Hepatocyte (in vitro differentiated cells): ENCODE results near the gene BAIAP3. TPM values are rescaled to one million over a fixed set of nuclear protein-coding genes. Genes with fewer than 3 reads are reported as not detected.
A peak's percentile ranks its signal among the peaks of the same experiment; 100 is the strongest.

ENCODE experiments used
- DNase-seq: peaks from one replicate; pipeline ENCODE4 v3.0.0-alpha.2; 2016; ENCODE audit warnings: low spot score
- H2AFZ ChIP-seq: fragments of 200-600 bp; sonication (generic); 2 replicates; pipeline ENCODE4 v1.6.0; 2016; ENCODE audit warnings: antibody characterized with exemption, mild to moderate bottlenecking
- H3K27ac ChIP-seq: fragments of 200-600 bp; sonication (generic); 2 replicates; pipeline ENCODE4 v1.5.1; 2016; ENCODE audit warnings: mild to moderate bottlenecking
- H3K27me3 ChIP-seq: fragments of 200-600 bp; sonication (generic); 2 replicates; pipeline ENCODE4 v1.6.1; 2016
- H3K36me3 ChIP-seq: fragments of 200-600 bp; sonication (generic); replicated peaks from 2 replicates; pipeline ENCODE4 v1.5.1; 2016; ENCODE audit warnings: low read depth; ENCODE audit not compliant: insufficient read depth
- H3K4me1 ChIP-seq: fragments of 200-600 bp; sonication (generic); 2 replicates; pipeline ENCODE4 v1.5.1; 2016; ENCODE audit warnings: mild to moderate bottlenecking, moderate library complexity; ENCODE audit not compliant: insufficient read depth
- H3K4me2 ChIP-seq: fragments of 200-600 bp; sonication (generic); 2 replicates; pipeline ENCODE4 v1.6.0; 2016
- H3K4me3 ChIP-seq: fragments of 200-600 bp; sonication (generic); 2 replicates; pipeline ENCODE4 v1.5.1; 2016; ENCODE audit warnings: mild to moderate bottlenecking
- H3K79me2 ChIP-seq: fragments of 200-600 bp; sonication (generic); 2 replicates; pipeline ENCODE4 v1.6.0; 2017; ENCODE audit warnings: mild to moderate bottlenecking
- H3K9me2 ChIP-seq: fragments of 200-600 bp; sonication (generic); replicated peaks from 2 replicates; pipeline ENCODE4 v1.6.0; 2017; ENCODE audit warnings: mild to moderate bottlenecking; ENCODE audit not compliant: insufficient read depth
- H3K9me3 ChIP-seq: fragments of 200-600 bp; sonication (generic); 2 replicates; pipeline ENCODE4 v1.5.1; 2016; ENCODE audit warnings: low read depth, mild to moderate bottlenecking
- H4K20me1 ChIP-seq: fragments of 200-600 bp; sonication (generic); 2 replicates; pipeline ENCODE4 v1.6.0; 2016; ENCODE audit warnings: mild to moderate bottlenecking; ENCODE audit not compliant: insufficient read depth, poor library complexity, severe bottlenecking
- CTCF ChIP-seq: fragments of 200-600 bp; sonication (generic); IDR thresholded peaks from 2 replicates; pipeline ENCODE4 v1.5.1; 2016; ENCODE audit warnings: antibody characterized with exemption, mild to moderate bottlenecking; ENCODE audit not compliant: poor library complexity
- EZH2 ChIP-seq: fragments of 200-600 bp; sonication (generic); IDR thresholded peaks from 2 replicates; pipeline ENCODE4 v1.6.1; 2016; ENCODE audit warnings: antibody characterized with exemption, mild to moderate bottlenecking, borderline replicate concordance
- EZH2phosphoT487 ChIP-seq: fragments of 200-600 bp; sonication (generic); IDR thresholded peaks from one replicate; pipeline ENCODE4 v1.6.1; 2018; ENCODE audit warnings: antibody characterized with exemption, mild to moderate bottlenecking, low read depth, moderate library complexity; ENCODE audit not compliant: unreplicated experiment, severe bottlenecking
- WGBS: methylation state at CpG from one replicate; pipeline ENCODE4 v1.1.6; 2016; ENCODE audit warnings: low lambda C conversion rate; ENCODE audit errors: missing lambda C conversion rate; 5-methylcytosine and 5-hydroxymethylcytosine counted together
- polyA plus RNA-seq: library from polyadenylated mRNA; unstranded; fragments of >200 nt; fragmentation: Nextera tagmentation; extraction: Ambion mirVana; gene quantifications from 2 replicates; pipeline ENCODE4 v1.2.1, GENCODE V29; 2016
- total RNA-seq: library from RNA; depleted of rRNA; stranded (reverse); fragments of >200 nt; gene quantifications from 2 replicates; pipeline ENCODE4 v1.2.3, GENCODE V29; 2014

BAIAP3 gene
- total and polyA plus RNA-seq, 2 experiments from 2014 or later = 2.4 to 3.0 TPM

GRCh38 chr16:1299868-1300203 lies 33.6 kb upstream of the BAIAP3 start:
- TF ChIP-seq CTCF (no peak), EZH2phosphoT487 (no peak), EZH2 (no peak)
- Histone ChIP-seq H3K27me3 (no peaks in the 10 kb centered on the region), H3K4me1 (peaks cover 14% of the 10 kb centered on the region), H3K9me3 (no peaks in the 10 kb centered on the region), H3K4me2 (peak overlapping the region; percentile 17), H3K79me2 (no peaks in the 10 kb centered on the region), H3K9me2 (no peaks in the 10 kb centered on the region), H3K4me3 (no peak overlapping the region), H3K27ac (no peak overlapping the region), H2AFZ (no peak overlapping the region), H3K36me3 (no peaks in the 10 kb centered on the region), H4K20me1 (no peaks in the 10 kb centered on the region)
- WGBS = 81% methylated on average over 12 of the region's 12 CpGs
- DNase-seq = no peak

GRCh38 chr16:1300664-1301476 lies 32.6 kb upstream of the BAIAP3 start:
- Histone ChIP-seq H3K9me3 (no peaks in the 10 kb centered on the region), H3K27me3 (no peaks in the 10 kb centered on the region), H3K9me2 (no peaks in the 10 kb centered on the region), H3K27ac (no peak overlapping the region), H3K4me3 (no peak overlapping the region), H4K20me1 (no peaks in the 10 kb centered on the region), H3K4me2 (peak overlapping the region; percentile 73), H3K79me2 (no peaks in the 10 kb centered on the region), H3K4me1 (peaks cover 14% of the 10 kb centered on the region), H2AFZ (no peak overlapping the region), H3K36me3 (no peaks in the 10 kb centered on the region)
- WGBS = 8% methylated on average over 19 of the region's 42 CpGs
- peak; percentile 84 for DNase-seq
- peak; percentile 78 for TF ChIP-seq CTCF
- no peak for TF ChIP-seq EZH2phosphoT487
- no peak for TF ChIP-seq EZH2

- Histone ChIP-seq H3K79me2 (no peaks in the 10 kb centered on the region), H3K4me2 (no peak overlapping the region), H3K9me2 (no peaks in the 10 kb centered on the region), H4K20me1 (no peaks in the 10 kb centered on the region), H3K4me3 (no peak overlapping the region), H3K4me1 (peaks cover 14% of the 10 kb centered on the region), H3K9me3 (no peaks in the 10 kb centered on the region), H3K36me3 (no peaks in the 10 kb centered on the region), H3K27me3 (no peaks in the 10 kb centered on the region), H3K27ac (no peak overlapping the region), H2AFZ (no peak overlapping the region)
- 93% methylated on average over 12 of the region's 12 CpGs for whole genome bisulfite sequencing
- TF ChIP-seq EZH2 = no peak
- TF ChIP-seq EZH2phosphoT487 = no peak
- no peak for DNase-seq
Measured at GRCh38 chr16:1301562-1301961, 31.9 kb upstream of the BAIAP3 start.

- Histone ChIP-seq H3K4me2 (no peak overlapping the region), H3K4me1 (peaks cover 5% of the 10 kb centered on the region), H3K9me2 (no peaks in the 10 kb centered on the region), H3K79me2 (peaks cover 10% of the 10 kb centered on the region), H3K27ac (no peak overlapping the region), H3K36me3 (no peaks in the 10 kb centered on the region), H3K4me3 (no peak overlapping the region), H2AFZ (no peak overlapping the region), H4K20me1 (peaks cover 10% of the 10 kb centered on the region), H3K9me3 (no peaks in the 10 kb centered on the region), H3K27me3 (no peaks in the 10 kb centered on the region)
- no peak for DNase-seq
- 81% methylated on average over 12 of the region's 12 CpGs for WGBS
- no peak for TF ChIP-seq EZH2
- no peak for TF ChIP-seq CTCF
- TF ChIP-seq EZH2phosphoT487 = no peak
Measured at GRCh38 chr16:1305823-1306222, 27.6 kb upstream of the BAIAP3 start.
